GM19023 (cell line): ENCODE data around the gene CXCL16.

ENCODE experiments used
- ATAC-seq: cut with Tn5 transposase; IDR thresholded peaks from one replicate; pipeline ENCODE4 v1.9.1; 2021; ENCODE audit warnings: mild to moderate bottlenecking, moderate library complexity; ENCODE audit not compliant: unreplicated experiment

CXCL16 gene

DNA sequence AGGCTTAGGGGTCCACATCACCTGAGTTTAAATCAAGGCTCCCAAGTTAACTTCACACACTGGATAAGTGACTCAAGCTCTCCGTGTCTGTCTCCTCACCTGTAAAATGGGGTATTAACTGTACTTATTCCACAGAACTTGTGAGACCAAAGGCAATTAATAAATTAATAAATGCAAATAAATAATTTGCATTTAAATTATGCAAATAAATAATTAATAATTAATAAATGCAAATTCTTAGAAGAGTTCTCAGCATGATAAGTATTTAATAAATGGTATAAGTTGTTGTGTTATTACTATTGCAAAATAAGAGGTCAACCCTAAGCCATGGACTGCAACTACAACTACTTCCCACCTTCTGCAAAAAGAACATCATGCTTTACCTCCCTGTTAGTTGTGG is 13.7 kb upstream of the CXCL16 start:
- no peak for ATAC-seq

DNA sequence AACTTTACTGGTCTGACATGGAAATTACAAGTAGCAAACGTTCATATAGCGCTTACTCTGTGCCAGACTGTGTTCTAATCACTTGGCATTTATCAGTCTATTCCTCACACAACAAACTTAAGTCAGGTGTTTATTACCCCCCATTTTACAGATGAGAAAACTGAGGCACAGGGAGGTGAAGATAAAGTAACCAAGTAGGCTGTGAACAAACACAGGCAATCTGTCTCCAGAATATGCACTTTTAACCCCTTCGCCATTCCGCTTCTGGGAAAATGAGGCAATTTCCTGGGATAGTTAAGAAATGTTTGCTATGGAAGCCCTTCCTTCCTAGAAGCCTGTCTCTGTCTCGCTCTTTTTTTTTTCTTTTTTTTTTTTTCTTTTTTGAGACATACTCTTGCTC is 12.2 kb upstream of the CXCL16 start:
- ATAC-seq = no peak

DNA sequence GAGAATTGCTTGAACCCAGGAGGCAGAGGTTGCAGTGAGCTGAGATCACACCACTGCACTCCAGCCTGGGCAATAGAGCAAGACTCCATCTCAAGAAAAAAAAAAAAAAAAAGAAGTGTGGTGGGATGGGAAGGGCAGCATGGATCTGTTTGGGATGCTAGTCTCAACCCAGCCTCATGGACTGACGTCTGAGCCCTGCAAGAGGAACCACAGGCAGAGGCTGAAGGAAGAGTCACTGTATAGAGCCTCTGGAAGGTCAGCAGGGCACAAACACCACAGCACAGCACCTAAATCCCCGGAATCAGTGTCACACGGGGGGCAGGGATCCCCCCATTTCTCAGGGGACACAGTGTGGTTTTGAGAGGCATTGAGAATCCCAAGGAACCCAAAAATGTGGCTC is 10.9 kb upstream of the CXCL16 start:
- no peak for ATAC-seq

DNA sequence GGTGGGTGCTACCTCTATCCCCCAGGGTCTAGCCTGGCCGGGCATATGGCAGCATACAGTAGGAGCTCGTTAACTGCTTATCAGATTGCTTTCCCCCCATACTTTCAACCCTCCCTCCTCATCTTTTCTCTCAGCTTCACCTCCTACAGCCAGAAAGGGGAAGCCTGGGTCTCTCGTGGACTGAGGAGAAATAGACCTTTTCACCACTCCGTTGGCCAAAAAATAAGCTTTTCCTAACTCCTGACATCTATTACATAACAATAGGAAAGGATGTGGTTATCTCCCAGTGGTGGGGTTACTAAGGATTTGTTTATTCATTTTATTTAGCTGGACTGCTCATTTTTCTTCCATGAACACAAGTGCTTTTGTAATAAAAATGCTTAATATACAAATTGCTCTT is 9.0 kb upstream of the CXCL16 start:
- ATAC-seq = no peak

DNA sequence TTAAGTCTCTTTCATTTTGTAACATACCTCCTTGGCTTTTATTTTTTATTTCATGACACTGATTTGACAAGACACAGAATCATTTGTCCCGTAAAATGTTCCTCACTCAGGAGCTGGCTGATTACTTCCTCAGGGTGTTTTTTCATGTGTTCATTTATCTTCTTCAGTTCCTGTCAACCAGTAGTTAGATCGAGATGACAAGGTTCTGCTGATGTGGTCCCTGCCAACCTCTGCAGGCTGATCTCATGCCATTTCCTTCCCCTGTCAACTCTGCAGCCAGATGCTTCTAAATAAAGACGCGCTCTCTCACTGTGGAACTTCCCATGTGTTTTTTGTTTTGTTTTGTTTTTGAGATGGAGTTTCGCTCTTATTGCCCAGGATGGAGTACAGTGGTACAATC is 8.1 kb upstream of the CXCL16 start:
- ATAC-seq = no peak

DNA sequence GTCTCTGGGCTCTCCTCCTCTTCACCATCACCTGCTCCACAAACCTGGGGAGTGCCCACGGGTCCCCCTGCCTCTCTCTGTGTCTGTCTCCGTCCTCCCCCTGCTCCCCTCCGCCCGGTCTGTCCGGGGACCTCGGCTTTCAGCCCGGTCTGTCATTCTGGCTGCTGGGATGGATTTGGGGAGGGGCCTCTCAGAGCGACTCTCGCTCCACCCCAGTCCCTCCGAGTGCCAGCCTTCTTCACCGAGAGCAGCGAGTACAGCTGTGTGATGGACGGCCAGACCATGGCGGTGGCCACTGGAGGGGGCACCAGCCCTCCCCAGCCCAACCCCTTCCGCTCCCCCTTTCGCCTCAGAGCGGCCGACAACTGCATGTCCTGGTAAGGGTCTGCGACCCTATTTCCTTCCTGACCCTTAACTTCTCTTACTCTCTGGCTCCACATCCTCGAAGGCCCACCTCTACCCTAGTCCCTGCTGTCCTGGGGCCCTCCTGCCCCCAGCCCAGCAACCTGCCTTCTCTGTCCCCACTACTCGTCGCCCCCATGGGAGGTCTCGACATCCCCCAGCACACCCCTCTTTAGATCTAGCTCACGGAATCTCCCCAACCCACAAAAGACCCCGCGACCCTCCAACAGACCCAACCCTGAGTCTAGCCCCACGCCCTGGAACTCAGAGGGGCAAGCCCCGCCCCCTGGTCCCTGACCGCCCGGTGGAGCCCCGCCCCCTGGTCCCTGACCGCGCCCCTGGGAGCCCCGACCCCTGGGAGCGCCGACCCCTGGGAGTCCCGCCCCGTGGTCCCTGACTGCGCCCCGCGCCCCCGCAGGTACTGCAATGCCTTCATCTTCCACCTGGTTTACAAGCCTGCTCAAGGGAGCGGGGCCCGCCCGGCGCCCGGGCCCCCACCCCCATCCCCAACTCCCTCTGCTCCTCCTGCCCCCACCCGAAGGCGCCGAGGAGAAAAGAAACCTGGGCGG is 5.6 kb upstream of the CXCL16 start:
- no peak for ATAC-seq

DNA sequence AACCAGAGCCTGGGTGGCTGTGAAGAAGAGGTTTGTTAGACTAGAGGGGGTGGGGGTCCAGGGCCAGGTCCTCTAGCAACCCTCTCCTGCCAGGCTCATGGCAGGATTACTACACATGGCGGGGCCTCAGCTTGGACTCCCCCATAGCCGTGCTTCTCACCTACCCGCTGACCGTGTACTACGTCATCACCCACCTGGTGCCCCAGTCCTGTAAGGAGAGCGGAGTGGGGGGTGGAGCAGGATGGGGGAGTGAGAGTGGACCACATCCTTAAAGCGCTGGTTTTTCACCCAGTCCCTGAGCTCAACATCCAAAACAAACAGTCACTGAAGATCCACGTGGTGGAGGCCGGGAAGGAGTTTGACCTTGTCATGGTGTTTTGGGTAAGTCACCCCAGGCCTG is 4.2 kb upstream of the CXCL16 start:
- no peak for ATAC-seq

DNA sequence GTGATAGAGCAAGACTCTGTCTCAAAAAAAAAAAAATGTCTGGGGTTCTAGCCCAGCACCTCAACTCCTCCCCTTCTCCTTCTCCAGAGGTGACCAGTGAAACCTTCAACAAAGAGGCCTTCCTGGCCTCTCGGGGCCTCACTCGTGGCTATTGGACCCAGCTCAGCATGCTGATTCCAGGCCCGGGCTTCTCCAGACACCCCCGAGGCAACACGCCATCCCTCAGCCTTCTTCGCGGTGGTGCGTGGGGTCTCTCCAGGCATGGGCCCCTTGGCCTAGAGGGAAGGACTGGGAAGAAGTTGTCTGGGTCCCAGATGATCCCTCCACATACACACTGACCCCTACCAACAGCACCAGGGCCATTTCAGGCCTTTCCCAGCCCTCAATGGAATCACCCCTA is 3.5 kb upstream of the CXCL16 start:
- no peak for ATAC-seq

DNA sequence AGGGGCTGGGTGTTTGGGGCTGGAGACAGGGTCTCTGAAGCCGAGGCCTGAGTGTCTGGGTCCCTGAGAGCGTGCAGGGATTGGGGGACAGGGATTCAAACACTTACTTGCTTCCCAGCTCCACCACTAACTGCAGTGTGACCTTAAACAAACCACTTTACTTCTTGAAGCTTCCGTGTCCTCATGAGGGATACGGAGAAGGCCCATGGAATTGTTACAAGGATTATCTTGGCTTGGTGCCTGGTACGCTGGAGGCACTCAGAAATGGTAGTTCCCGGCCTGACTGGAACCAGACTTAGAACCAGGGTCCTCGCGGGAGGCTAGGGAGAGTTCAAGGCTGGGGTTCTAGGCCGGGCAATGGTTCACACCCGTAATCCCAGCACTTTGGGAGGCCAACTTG is 2.9 kb upstream of the CXCL16 start:
- no peak for ATAC-seq

DNA sequence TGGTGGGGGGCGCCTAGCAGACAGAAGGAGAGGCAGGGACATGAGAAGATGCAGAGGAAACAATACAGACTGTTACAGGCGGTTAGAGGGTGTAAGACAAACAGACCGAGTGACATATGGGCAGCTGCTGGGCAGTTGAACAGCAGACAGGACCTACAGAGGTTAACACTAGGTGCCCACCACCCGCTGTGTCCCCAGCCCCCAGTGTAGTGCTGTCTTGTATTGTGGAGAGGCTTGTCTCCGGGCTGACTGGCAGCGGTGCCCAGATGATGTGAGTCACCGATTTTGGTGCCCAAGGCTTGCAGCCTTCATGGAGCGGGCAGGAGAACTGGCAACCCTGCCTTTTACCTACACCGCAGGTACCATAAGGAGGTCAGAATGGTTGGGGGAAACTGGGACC is 2.4 kb upstream of the CXCL16 start:
- no peak for ATAC-seq

DNA sequence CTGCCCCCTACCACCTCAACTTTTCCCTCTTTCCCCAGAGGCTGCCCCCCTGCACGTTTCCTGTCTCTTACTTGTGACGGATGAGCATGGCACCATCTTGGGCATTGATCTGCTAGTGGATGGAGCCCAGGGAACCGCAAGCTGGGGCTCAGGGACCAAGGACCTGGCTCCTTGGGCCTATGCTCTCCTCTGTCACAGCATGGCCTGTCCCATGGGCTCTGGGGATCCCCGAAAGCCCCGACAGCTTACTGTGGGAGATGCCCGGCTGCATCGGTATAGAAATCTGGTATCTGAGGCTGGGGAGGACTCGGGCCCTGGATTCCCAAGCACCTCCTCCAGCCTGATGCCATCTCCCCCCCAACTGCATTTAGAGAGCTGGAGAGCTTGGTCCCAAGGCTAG is 1.8 kb upstream of the CXCL16 start:
- no peak for ATAC-seq

DNA sequence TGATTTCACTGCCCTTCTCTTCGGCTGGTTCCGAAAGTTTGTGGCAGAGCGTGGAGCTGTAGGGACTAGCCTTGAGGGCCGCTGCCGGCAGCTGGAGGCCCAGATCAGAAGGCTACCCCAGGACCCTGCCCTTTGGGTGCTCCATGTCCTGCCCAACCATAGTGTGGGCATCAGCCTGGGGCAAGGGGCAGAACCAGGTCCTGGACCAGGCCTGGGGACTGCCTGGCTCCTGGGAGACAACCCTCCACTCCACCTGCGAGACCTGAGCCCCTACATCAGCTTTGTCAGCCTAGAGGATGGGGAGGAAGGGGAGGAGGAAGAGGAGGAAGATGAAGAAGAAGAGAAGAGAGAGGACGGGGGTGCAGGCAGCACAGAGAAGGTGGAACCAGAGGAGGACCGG is 856 bp upstream of the CXCL16 start:
- no peak for ATAC-seq

DNA sequence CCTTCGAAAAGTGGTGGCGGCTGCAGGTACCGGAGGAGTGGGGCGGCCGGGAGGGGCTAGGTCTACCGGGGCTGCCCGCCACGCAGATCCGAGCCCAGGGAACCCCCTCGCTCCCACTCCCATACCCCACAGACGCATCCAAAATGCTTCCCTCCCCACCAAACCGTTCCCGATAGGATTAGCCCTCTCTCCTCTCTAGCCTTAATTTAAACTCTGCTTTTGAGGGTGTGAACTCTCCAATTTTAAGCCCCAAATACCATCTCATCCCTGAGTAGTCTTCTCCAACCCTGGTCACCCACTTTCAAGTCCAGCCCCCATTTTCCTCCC is 260 bp upstream of the CXCL16 start:
- ATAC-seq = no peak

DNA sequence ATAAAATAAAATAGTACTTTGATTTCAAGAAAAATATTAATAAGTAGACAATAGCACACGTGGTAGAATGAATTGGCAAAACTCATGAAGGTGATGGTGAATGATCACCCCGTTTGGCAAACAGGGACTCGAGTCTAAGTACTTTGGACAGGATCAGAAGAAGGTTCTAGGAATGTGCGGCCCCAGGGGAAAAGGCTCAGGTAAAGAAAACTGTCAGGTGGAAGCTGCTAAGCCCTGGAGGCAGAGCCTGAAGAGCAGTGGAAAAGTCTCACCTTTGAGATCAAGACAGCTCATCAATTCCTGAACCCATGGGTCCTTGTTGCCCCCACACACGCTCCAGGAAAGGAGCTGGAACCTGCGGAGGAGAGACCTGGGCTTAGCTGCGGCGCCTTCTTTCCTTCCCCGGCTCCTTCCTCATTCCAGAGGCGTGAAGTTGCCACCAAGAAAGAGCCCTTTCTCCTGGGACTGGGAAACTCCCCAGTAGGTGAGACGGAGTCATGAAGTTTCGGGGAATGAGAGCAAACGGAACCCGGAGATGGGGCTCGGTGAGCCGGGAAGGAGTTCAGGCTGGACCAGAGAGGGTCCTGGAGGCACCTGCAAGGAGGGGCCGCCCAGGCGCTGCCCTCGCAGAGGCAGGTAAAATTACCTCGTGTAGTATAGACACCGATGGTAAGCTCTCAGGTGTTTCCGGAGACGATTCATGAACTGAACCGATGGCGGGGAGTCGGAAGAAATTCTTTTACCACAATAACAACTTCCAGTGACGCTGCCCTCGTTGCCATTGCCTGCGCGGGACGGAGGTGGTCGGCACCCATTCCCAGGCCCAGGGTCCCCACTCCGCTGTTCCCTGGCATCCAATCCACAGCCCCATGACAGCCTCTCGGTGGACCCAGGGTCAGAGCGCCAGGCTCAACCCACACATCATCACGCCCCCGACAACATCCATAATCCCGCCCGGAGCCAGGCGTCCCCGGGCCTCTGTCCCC is 1.3 kb downstream of the CXCL16 start:
- no peak for ATAC-seq

DNA sequence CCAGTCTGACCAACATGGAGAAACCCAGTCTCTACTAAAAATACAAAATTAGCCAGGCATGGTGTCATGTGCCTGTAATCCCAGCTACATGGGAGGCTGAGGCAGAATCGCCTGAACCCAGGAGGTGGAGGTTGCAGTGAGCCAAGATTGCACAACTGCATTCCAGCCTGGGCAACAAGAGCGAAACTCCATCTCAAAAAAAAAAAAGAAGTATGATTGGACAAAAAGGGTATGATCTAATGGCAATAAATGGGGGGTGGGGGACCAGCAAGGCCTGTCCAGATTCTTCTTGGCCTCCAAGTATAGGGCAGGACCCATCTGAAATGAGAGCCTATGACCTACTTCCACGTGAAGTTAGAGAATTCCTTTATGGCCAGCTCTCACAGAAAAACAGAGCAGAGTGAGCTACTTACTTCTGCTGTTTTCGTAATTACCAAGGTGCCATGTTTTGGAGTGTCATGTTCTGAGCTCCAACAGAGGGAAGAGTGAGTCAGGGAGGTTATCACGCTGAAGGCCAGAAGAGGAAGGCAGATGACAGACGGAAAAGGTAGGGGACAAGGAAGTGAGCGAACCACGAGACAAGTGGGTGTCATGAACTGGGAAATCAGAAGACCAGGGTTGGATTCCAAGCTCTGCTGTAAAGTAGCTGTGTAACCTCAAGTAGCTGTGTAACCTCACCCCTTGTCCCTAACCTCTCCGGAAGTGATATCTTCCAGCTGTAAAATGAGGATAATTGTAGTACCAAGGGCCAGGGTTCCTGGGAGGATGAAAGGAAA is 3.7 kb downstream of the CXCL16 start:
- no peak for ATAC-seq

DNA sequence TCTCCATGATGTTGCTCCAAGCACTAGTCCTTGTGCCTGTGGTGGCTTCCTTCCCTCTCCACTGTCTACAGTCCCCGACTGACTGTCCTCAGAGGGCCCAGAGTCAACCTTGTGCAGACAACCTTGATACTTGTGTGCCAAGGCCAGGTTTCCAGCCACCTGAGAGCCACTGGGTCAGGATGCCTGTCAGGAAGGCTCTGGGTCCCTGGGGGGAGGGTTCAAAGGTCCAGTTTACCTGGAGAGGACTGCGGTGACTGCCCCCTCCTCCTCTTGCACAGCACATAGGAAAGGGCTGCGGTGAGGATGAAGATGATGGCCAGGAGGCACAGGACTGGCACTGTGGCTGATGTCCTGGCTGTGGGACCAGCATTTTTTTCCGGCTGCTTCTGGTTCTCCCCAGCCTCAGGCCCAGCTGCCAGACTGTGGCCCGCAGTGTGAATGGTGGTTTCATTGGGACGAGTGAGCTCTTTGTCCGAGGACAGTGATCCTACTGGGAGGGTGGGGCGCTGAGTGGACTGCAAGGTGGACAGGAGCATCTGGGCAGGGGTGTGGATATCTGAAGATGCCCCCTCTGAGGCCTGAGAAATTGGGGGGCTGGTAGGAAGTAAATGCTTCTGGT is 4.8 kb downstream of the CXCL16 start:
- no peak for ATAC-seq

DNA sequence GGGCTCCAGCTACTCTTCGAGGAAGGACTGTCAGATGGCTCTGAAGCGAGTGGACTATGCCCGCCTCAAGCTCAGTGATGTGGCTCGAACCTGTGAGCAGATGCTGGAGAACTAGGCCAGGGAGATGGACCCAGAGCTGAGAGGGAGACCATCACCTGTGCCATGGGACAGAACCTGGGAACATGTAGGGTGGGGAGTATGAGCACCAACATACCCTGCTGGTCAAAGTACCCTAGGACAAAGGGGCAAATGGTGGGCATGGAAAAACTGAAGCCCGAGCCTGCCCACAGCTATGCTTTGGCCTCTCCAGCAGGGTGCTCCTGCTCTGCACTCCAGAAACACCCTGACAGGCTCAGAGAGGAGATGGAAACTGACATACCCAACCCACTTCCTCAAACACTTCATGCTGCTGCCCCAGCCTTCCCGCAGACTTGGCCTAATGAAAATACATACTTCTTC is 6.6 kb downstream of the CXCL16 start:
- no peak for ATAC-seq

DNA sequence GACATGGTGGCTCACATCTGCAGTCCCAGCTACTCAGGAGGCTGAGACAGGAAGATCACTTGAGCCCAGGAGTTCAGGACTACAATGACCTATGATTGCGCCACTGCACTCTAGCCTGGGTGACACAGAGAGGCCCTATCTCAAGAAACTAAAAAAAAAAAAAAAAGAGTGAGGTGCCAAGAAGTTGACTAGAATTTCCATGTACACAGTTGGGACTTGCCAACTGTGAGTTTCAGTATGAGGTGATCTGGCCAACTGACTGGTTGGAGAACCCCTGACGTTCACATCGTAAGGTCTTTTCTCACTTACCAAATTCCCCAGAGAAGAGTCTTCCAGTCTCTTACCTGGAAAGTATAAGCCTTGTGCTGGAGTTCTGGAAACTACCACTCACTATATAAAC is 11.6 kb downstream of the CXCL16 start:
- no peak for ATAC-seq

DNA sequence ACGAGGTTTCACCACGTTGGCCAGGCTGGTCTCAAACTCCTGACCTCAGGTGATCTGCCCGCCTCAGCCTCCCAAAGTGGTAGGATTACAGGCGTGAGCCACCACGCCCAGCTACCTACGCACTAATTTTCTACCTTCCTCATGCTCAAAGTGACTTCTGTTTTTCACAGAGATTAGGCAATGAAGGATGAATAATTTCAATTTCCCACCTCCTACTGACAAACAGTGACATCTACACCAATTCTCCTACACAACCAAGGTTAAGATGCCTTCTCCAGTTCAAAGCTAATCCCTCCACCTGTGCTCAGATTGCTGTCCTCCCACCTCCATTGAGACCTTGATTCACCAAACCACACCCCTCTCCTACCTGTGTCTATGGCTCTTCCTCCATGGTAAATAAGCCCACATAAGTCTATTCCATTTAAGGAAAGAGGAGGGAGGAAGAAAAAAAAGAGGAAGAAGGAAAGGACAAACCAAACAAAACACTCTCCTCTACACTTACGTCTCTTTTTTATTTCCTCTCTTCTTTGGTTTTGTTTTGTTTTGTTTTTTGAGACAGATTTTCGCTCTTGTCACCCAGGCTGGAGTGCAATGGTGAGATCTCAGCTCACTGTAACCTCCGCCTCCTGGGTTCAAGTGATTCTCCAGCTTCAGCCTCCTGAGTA is 13.9 kb downstream of the CXCL16 start:
- ATAC-seq = no peak

DNA sequence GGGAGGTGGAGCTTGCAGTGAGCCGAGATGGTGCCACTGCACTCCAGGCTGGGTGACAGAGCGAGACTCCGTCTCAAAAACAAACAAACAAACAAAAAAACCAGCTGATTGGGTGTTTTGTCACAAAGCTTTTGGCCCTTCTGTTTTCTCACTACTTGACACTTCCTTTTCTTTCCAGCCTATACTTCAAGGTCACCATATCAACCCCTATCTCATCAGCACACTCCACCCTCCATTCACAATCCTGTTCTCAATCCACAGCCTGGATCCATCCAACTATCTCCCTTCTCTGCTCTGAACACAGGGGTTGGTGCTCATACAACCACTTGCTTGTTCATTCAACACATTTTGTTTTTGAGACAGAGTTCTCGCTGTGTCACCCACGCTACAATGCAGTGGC is 15.1 kb downstream of the CXCL16 start:
- no peak for ATAC-seq
